Activated T-helper 9 cell treated with anti-CD3 and anti-CD28 coated beads, Interleukin-2, amount 50 U/mL, for 16 hours (primary cell): ENCODE measurements around the gene BSX.

Experiments used
- DNase-seq: peaks from one replicate; pipeline ENCODE4 v3.0.0-alpha.2; 2020; ENCODE audit warnings: low read depth

Gene BSX

DNA sequence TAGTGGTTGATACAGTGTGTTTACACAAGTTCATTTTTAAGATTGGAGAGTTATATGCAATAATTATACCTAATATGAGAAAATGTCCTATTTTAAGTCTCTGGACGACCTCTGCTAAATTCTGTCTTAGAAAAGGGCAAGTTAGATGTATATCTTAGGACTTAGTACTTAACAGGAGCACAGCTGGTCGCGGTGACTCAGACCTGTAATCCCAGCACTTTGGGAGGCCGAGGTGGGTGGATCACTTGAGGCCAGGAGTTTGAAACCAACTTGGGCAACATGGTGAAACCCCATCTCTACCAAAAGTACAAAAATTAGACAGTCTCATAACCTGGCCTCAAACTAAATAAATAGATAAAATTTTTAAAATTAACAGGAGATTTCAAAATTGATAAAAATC is 27.2 kb downstream of the BSX start:
- no peak for DNase-seq

DNA sequence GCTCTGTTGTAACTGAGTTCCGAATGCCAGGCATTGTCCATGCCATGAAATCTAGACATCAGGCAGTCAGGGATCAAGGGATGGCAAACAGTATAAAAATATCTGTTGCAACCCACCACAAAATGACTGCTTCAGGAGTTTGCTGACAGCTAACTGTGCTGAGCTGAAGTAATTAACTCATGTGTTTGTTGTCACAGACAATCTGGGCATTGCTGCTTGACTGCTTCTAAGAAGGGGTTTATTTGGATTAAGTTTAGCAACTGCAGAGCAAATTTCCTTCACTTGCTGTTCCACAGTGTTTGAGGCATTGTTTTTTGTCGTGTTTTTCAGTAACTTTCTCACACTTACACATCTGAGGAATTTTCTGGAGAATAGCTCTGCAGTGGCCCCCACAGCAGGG is 30.4 kb downstream of the BSX start:
- no peak for DNase-seq

DNA sequence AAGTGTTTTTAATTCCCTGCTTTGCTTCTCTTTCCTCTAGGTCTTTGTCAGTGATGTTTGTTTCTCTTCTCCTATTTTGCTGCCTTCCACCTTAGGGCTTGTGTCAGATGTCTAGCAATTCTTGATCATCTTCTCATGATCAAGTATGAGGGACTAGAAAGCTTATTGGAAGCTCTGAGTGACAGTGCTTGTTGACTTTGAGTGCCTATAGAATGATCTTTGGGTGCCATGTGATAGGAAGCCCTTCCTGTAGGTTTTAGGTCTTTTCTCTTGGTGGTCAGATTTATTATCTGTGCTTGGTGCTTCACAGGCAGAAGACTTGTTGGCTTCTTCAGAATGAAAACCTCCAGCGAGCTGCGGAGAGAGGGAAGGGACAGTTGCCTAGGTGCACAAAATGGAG is 43.1 kb downstream of the BSX start:
- DNase-seq: no peak

- DNase-seq: no peak
Observed at GRCh38 chr11:122937983-122938382, 43.7 kb downstream of the BSX start.

- DNase-seq: no peak
Observed at GRCh38 chr11:122933416-122933815, 48.2 kb downstream of the BSX start.

DNA sequence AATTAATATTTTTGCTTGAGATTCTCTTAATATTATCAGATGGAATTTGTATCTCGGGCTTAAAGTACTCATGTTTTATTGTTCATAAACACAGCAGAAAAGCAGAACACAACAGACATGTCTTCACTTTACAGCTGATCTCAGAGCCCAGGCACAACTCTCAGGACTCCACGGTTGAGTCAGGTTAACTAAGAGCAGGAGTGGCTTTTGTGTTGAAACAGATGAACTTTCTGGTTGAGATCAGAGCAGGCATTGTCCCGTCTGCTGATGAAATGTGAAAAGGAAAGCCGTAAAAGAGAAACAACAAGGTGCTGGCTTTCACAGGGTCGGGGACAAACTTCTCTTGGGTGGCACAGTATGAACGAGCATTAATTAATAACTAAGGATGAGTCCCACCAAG is 50.1 kb downstream of the BSX start:
- no peak for DNase-seq
